SK-N-SH (cell line): Measurements from ENCODE around the gene BHMT. TPM values are rescaled to one million over a fixed set of nuclear protein-coding genes. Genes with fewer than 3 reads are reported as not detected.

ENCODE experiments used
- CTCF ChIA-PET: fragments of 300-600, 350-600 bp; formaldehyde crosslinking; extraction: SDS; loops from one replicate; lab custom pipeline; 2021; lab: Yijun Ruan, JAX
- POLR2A ChIA-PET: fragments of 350-600 bp; sonication (Branson Sonifier 250); formaldehyde crosslinking; extraction: SDS; loops from one replicate; lab custom pipeline; 2020; ENCODE audit warnings: antibody characterized with exemption, inconsistent platforms; lab: Yijun Ruan, JAX
- DNase-seq: peaks from one replicate; pipeline ENCODE4 v3.0.0; 2012
- H2AFZ ChIP-seq: fragments of 200-600 bp; sonication (generic); 2 replicates; pipeline ENCODE4 v1.8.1; 2016; ENCODE audit warnings: antibody characterized with exemption, mild to moderate bottlenecking, low read depth
- H3F3A ChIP-seq: fragments of 200-600 bp; sonication (generic); replicated peaks from 2 replicates; pipeline ENCODE3; 2016; ENCODE audit warnings: antibody characterized with exemption, mild to moderate bottlenecking; ENCODE audit not compliant: insufficient read depth
- H3K27ac ChIP-seq, 2 experiments: fragments of 200-500 bp in 1 of 2; fragments of 200-600 bp in 1 of 2; sonication (Bioruptor generic) in 1 of 2; sonication (generic), shearing (Covaris generic) in 1 of 2; 2 replicates each; pipeline versions ENCODE4 v1.5.1 to v1.6.1; 2014 to 2016; ENCODE audit warnings: low read depth in 2 of 2, inconsistent platforms in 1 of 2, low read length in 1 of 2, mild to moderate bottlenecking in 1 of 2, mixed read lengths in 1 of 2
- H3K27me3 ChIP-seq: fragments of 200-600 bp; sonication (generic), shearing (Covaris generic); 2 replicates; pipeline ENCODE4 v1.6.1; 2016; ENCODE audit warnings: mixed run types; ENCODE audit not compliant: insufficient read depth
- H3K36me3 ChIP-seq, 2 experiments: fragments of 200-500 bp in 1 of 2; fragments of 200-600 bp in 1 of 2; sonication (Bioruptor generic) in 1 of 2; sonication (generic) in 1 of 2; replicated peaks in 1 of 2; 2 replicates each; pipeline versions ENCODE3 to v1.5.1; 2014 to 2016; ENCODE audit warnings: low read length in 1 of 2, mild to moderate bottlenecking in 1 of 2; ENCODE audit not compliant: insufficient read depth in 2 of 2, control insufficient read depth in 1 of 2
- H3K4me1 ChIP-seq, 2 experiments: fragments of 200-500 bp in 1 of 2; fragments of 200-600 bp in 1 of 2; sonication (Bioruptor generic) in 1 of 2; sonication (generic), shearing (Covaris generic) in 1 of 2; 2 replicates each; pipeline versions ENCODE4 v1.5.1 to v1.6.1; 2014 to 2016; ENCODE audit warnings: low read depth in 1 of 2, low read length in 1 of 2, mixed run types in 1 of 2; ENCODE audit not compliant: insufficient read depth in 2 of 2, control insufficient read depth in 1 of 2
- H3K4me2 ChIP-seq: fragments of 200-600 bp; sonication (generic), shearing (Covaris generic); 2 replicates; pipeline ENCODE4 v1.6.1; 2017; ENCODE audit warnings: mixed run types
- H3K4me3 ChIP-seq, 2 experiments: fragments of 200-500 bp in 1 of 2; fragments of 200-600 bp in 1 of 2; sonication (Bioruptor generic) in 1 of 2; sonication (generic), shearing (Covaris generic) in 1 of 2; 2 replicates each; pipeline versions ENCODE4 v1.5.1 to v1.8.1; 2014 to 2016; ENCODE audit warnings: low read depth in 2 of 2, inconsistent platforms in 1 of 2, low read length in 1 of 2, mild to moderate bottlenecking in 1 of 2, mixed read lengths in 1 of 2, moderate library complexity in 1 of 2
- H3K79me2 ChIP-seq: fragments of 200-600 bp; sonication (generic); 2 replicates; pipeline ENCODE4 v1.8.1; 2017; ENCODE audit warnings: mild to moderate bottlenecking; ENCODE audit not compliant: insufficient read depth
- H3K9ac ChIP-seq: fragments of 200-600 bp; sonication (generic); 2 replicates; pipeline ENCODE4 v1.6.1; 2017; ENCODE audit warnings: mixed run types
- H3K9me2 ChIP-seq: fragments of 200-600 bp; sonication (generic); 2 replicates; pipeline ENCODE4 v1.6.1; 2017; ENCODE audit warnings: mixed run types
- H3K9me3 ChIP-seq: fragments of 200-600 bp; sonication (generic); 2 replicates; pipeline ENCODE4 v1.6.1; 2017; ENCODE audit warnings: mixed run types, mild to moderate bottlenecking, moderate library complexity
- H4K20me1 ChIP-seq: fragments of 200-600 bp; sonication (generic); 2 replicates; pipeline ENCODE4 v1.6.1; 2017; ENCODE audit warnings: mild to moderate bottlenecking, mixed run types; ENCODE audit not compliant: insufficient read depth
- CHD2 ChIP-seq: fragments of 150-350 bp; IDR thresholded peaks from 2 replicates; pipeline ENCODE4 v1.6.1; 2018; ENCODE audit warnings: low read length; ENCODE audit not compliant: partially characterized antibody
- ELF1 ChIP-seq: IDR thresholded peaks from 2 replicates; pipeline ENCODE4 v1.4.0; 2012
- FOXJ3 ChIP-seq: sonication (generic); formaldehyde crosslinking; IDR thresholded peaks from 2 replicates; pipeline ENCODE4 v1.5.1; 2020; ENCODE audit warnings: mild to moderate bottlenecking, missing genetic modification reagents
- MEF2A ChIP-seq: IDR thresholded peaks from 2 replicates; pipeline ENCODE4 v1.4.0; 2012; ENCODE audit warnings: low read depth, borderline replicate concordance
- MXI1 ChIP-seq: IDR thresholded peaks from 2 replicates; pipeline ENCODE4 v1.6.1; 2012; ENCODE audit warnings: mild to moderate bottlenecking, low read depth, low read length, improper control_type of control experiment
- NRF1 ChIP-seq: IDR thresholded peaks from 2 replicates; pipeline ENCODE4 v1.6.1; 2012; ENCODE audit warnings: low read depth, mild to moderate bottlenecking, low read length
- POLR2AphosphoS5 ChIP-seq: IDR thresholded peaks from 2 replicates; pipeline ENCODE4 v1.6.1; 2012; ENCODE audit warnings: low read depth, low read length
- RAD21 ChIP-seq: IDR thresholded peaks from 2 replicates; pipeline ENCODE4 v1.6.1; 2012; ENCODE audit warnings: mild to moderate bottlenecking, low read length
- RCOR1 ChIP-seq: fragments of 150-350 bp; IDR thresholded peaks from 2 replicates; pipeline ENCODE4 v1.6.1; 2017; ENCODE audit warnings: antibody characterized with exemption, low read length
- RXRA ChIP-seq: IDR thresholded peaks from 2 replicates; pipeline ENCODE4 v1.4.0; 2012; ENCODE audit warnings: low read depth, mild to moderate bottlenecking, borderline replicate concordance
- SIN3A ChIP-seq: IDR thresholded peaks from 2 replicates; pipeline ENCODE4 v1.6.1; 2012; ENCODE audit warnings: low read depth, mild to moderate bottlenecking, low read length, moderate library complexity, borderline replicate concordance
- TAF1 ChIP-seq: IDR thresholded peaks from 2 replicates; pipeline ENCODE4 v1.6.1; 2012; ENCODE audit warnings: low read depth, mild to moderate bottlenecking, low read length, moderate library complexity, borderline replicate concordance
- YY1 ChIP-seq: IDR thresholded peaks from 2 replicates; pipeline ENCODE4 v1.4.0; 2012; ENCODE audit warnings: low read depth, mild to moderate bottlenecking
- ZBTB33 ChIP-seq: IDR thresholded peaks from 2 replicates; pipeline ENCODE4 v1.4.0; 2012; ENCODE audit warnings: low read depth, borderline replicate concordance
- WGBS: methylation state at CpG from one replicate; pipeline ENCODE4 v1.1.6; 2017; ENCODE audit warnings: low lambda C conversion rate; 5-methylcytosine and 5-hydroxymethylcytosine counted together
- polyA plus RNA-seq, 3 experiments: library from polyadenylated mRNA; depleted of rRNA; stranded (reverse); fragments of >200 nt; gene quantifications; 2 replicates each; pipeline ENCODE4 v1.2.3, GENCODE V29; 2012
- TF ChIP-seq, protein P1 (sequence below): IDR thresholded peaks from 2 replicates; pipeline ENCODE4 v1.4.0; 2012; ENCODE audit warnings: low read depth, borderline replicate concordance
- TF ChIP-seq, protein P2 (sequence below): fragments of 200-600 bp; sonication (generic); IDR thresholded peaks from 2 replicates; pipeline ENCODE4 v1.6.1; 2017; ENCODE audit warnings: antibody characterized with exemption, mild to moderate bottlenecking, moderate library complexity
- TF ChIP-seq, protein P3 (sequence below): fragments of 150-350 bp; IDR thresholded peaks from 2 replicates; pipeline ENCODE4 v1.6.1; 2016; ENCODE audit warnings: mild to moderate bottlenecking, low read depth, low read length
- TF ChIP-seq, protein P4 (sequence below): IDR thresholded peaks from 2 replicates; pipeline ENCODE4 v1.4.0; 2012; ENCODE audit warnings: low read depth

Gene BHMT
- polyA plus RNA-seq, 1 of the 3 experiments (the other 2 are of a cell fraction): not detected

GRCh38 chr5:79077680-79078365 lies 33.8 kb upstream of the BHMT start:
- Histone ChIP-seq H4K20me1 (no peaks in the 10 kb centered on the region), H3F3A (no peaks in the 10 kb centered on the region), H3K27me3 (no peaks in the 10 kb centered on the region), H3K27ac (no peak overlapping the region), H3K4me2 (no peak overlapping the region), H3K79me2 (no peaks in the 10 kb centered on the region), H3K9me2 (no peaks in the 10 kb centered on the region), H3K9me3 (peaks cover 6% of the 10 kb centered on the region; the same call in 1 of the 2 replicates), H3K9ac (no peak overlapping the region), H3K4me1 (no peaks in the 10 kb centered on the region; a peak in 1 of 4 replicates), H2AFZ (no peak overlapping the region), H3K4me3 (no peak overlapping the region), H3K36me3 (no peaks in the 10 kb centered on the region)
- TF ChIP-seq, protein P1, sequence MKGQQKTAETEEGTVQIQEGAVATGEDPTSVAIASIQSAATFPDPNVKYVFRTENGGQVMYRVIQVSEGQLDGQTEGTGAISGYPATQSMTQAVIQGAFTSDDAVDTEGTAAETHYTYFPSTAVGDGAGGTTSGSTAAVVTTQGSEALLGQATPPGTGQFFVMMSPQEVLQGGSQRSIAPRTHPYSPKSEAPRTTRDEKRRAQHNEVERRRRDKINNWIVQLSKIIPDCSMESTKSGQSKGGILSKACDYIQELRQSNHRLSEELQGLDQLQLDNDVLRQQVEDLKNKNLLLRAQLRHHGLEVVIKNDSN: no peak
- TF ChIP-seq, protein P2, sequence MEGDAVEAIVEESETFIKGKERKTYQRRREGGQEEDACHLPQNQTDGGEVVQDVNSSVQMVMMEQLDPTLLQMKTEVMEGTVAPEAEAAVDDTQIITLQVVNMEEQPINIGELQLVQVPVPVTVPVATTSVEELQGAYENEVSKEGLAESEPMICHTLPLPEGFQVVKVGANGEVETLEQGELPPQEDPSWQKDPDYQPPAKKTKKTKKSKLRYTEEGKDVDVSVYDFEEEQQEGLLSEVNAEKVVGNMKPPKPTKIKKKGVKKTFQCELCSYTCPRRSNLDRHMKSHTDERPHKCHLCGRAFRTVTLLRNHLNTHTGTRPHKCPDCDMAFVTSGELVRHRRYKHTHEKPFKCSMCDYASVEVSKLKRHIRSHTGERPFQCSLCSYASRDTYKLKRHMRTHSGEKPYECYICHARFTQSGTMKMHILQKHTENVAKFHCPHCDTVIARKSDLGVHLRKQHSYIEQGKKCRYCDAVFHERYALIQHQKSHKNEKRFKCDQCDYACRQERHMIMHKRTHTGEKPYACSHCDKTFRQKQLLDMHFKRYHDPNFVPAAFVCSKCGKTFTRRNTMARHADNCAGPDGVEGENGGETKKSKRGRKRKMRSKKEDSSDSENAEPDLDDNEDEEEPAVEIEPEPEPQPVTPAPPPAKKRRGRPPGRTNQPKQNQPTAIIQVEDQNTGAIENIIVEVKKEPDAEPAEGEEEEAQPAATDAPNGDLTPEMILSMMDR: no peak
- TF ChIP-seq FOXJ3: no peak
- no peak for TF ChIP-seq TAF1
- TF ChIP-seq RAD21: no peak
- TF ChIP-seq MXI1: no peak
- no peak for TF ChIP-seq RXRA
- TF ChIP-seq ELF1: no peak
- no peak for TF ChIP-seq POLR2AphosphoS5
- no peak for TF ChIP-seq RCOR1
- no peak for TF ChIP-seq SIN3A
- TF ChIP-seq CHD2: no peak
- no peak for TF ChIP-seq MEF2A
- no peak for TF ChIP-seq NRF1
- TF ChIP-seq YY1: no peak
- TF ChIP-seq, protein P3, sequence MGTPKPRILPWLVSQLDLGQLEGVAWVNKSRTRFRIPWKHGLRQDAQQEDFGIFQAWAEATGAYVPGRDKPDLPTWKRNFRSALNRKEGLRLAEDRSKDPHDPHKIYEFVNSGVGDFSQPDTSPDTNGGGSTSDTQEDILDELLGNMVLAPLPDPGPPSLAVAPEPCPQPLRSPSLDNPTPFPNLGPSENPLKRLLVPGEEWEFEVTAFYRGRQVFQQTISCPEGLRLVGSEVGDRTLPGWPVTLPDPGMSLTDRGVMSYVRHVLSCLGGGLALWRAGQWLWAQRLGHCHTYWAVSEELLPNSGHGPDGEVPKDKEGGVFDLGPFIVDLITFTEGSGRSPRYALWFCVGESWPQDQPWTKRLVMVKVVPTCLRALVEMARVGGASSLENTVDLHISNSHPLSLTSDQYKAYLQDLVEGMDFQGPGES: no peak
- TF ChIP-seq, protein P4, sequence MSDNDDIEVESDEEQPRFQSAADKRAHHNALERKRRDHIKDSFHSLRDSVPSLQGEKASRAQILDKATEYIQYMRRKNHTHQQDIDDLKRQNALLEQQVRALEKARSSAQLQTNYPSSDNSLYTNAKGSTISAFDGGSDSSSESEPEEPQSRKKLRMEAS: no peak
- TF ChIP-seq ZBTB33: no peak
- 37% methylated on average over 3 of the region's 3 CpGs for WGBS
- no peak for DNase-seq
- CTCF ChIA-PET: interaction anchor here (1.3 to 2.1 kb wide), 4 partner anchors 30 to 56 kb away, joined by 3 to 12 read pairs (median 5); no protein-coding TSS in a partner anchor
- POLR2A ChIA-PET: no interaction called here
